NOMO-1 treated with DMSO at 0.1 percent for 48 hours (cell line): ENCODE results near the gene HS1BP3.

ENCODE experiments used
- DNase-seq: peaks from one replicate; lab custom pipeline; 2025; ENCODE audit not compliant: unreplicated experiment; lab: John Stamatoyannopoulos, UW

HS1BP3 gene

GRCh38 chr2:20664071-20664390 lies 13.1 kb upstream of the HS1BP3 start:
- no peak for DNase-seq

GRCh38 chr2:20663196-20664070 lies 12.5 kb upstream of the HS1BP3 start:
- no peak for DNase-seq

GRCh38 chr2:20662308-20662937 lies 11.5 kb upstream of the HS1BP3 start:
- no peak for DNase-seq

GRCh38 chr2:20661421-20662307 lies 10.8 kb upstream of the HS1BP3 start:
- peak; percentile 27 for DNase-seq

GRCh38 chr2:20660506-20661420 lies 9.9 kb upstream of the HS1BP3 start:
- DNase-seq = peak; percentile 52

GRCh38 chr2:20657522-20658235 lies 6.8 kb upstream of the HS1BP3 start:
- DNase-seq = no peak

GRCh38 chr2:20656561-20656960 lies 5.7 kb upstream of the HS1BP3 start:
- DNase-seq = no peak

GRCh38 chr2:20654535-20654813 lies 3.6 kb upstream of the HS1BP3 start:
- no peak for DNase-seq

- DNase-seq = peak; percentile 64
Observed at GRCh38 chr2:20653695-20654534, 3.0 kb upstream of the HS1BP3 start.

GRCh38 chr2:20652673-20653575 lies 2.0 kb upstream of the HS1BP3 start:
- DNase-seq = no peak

- DNase-seq = no peak
Observed at GRCh38 chr2:20652141-20652540, 1.2 kb upstream of the HS1BP3 start.

- no peak for DNase-seq
Observed at GRCh38 chr2:20651731-20652099, 817 bp upstream of the HS1BP3 start.

- peak; percentile 27 for DNase-seq
Observed at GRCh38 chr2:20650393-20650876, 463 bp downstream of the HS1BP3 start.

- DNase-seq = no peak
Observed at GRCh38 chr2:20649976-20650375, 922 bp downstream of the HS1BP3 start.

GRCh38 chr2:20649576-20649975 lies 1.3 kb downstream of the HS1BP3 start:
- no peak for DNase-seq

GRCh38 chr2:20648831-20649230 lies 2.1 kb downstream of the HS1BP3 start:
- DNase-seq = no peak

- no peak for DNase-seq
Observed at GRCh38 chr2:20648206-20648605, 2.7 kb downstream of the HS1BP3 start.

- DNase-seq = no peak
Observed at GRCh38 chr2:20647738-20648137, 3.2 kb downstream of the HS1BP3 start.
